ENCODE measurements around the gene BDH1.

- TF ChIP-seq CTCF (IDR thresholded peaks at IDR 0.05): no peak
- no peak for TF ChIP-seq POLR2A (IDR thresholded peaks at IDR 0.05)
These were observed 42.8 kb downstream of the BDH1 start for GRCh38 chr3:197512691-197513571.
